Astrocyte of the cerebellum (primary cell): ENCODE results near the gene TGM2.

ENCODE experiments used
- DNase-seq: peaks from one replicate; pipeline ENCODE4 v3.0.0-alpha.2; 2011; ENCODE audit warnings: low read depth
- H3K4me3 ChIP-seq: 2 replicates; pipeline ENCODE4 v1.5.1; 2011; ENCODE audit warnings: mild to moderate bottlenecking, low read depth, low read length, moderate library complexity
- in situ Hi-C: cut with HindIII; loops from 2 replicates; pipeline ENCODE4 v1.10.0; 2017; ENCODE audit warnings: low sequenced_read_pairs
- TF ChIP-seq, protein P1 (sequence below): IDR thresholded peaks from 2 replicates; pipeline ENCODE4 v1.5.1; 2012; ENCODE audit warnings: low read length, low read depth, moderate library complexity, mild to moderate bottlenecking; ENCODE audit errors: missing control alignments

Gene TGM2

DNA sequence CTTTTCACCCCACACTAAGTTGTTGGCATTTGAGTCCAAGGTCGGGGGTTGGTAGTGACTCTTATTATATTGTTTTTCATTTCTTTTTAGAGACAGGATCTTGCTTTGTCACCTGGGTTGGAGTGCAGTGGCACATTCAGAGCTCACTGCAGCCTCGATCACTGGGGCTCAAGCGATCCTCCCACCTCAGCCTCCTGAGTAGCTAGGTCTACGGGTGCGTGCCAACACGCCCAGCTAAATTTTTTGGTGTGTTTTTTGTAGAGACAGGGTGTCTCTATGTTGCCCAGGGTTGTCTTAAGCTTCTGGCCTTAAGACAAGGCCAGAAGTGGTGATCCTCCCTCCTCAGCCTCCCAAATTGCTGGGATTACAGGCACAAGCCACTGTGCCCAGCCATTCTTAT, 25.1 kb upstream of the TGM2 start:
- in situ Hi-C loops = no loop called here
- no peak overlapping the region for H3K4me3 ChIP-seq

DNA sequence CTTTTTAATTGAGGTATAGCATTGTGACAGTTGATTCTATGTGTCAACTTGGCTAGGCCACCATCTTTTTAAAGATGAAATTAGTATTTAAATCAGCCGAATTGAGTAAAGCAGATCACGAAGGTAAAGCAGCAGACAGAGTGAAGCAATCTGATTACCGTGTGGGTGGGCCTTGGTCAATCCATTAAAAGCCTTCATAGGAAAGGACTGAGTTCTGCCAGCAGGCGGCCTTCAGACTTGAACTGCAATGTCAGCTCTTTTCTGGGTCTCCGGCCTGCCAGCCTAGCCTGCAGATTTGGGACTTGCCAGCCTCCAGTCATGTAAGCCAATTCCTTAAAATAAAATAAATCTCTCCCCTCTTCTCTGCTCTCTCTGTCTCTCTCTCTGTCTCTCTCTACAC, 22.4 kb upstream of the TGM2 start:
- in situ Hi-C loops = no loop called here
- no peak for DNase-seq
- TF ChIP-seq, protein P1, sequence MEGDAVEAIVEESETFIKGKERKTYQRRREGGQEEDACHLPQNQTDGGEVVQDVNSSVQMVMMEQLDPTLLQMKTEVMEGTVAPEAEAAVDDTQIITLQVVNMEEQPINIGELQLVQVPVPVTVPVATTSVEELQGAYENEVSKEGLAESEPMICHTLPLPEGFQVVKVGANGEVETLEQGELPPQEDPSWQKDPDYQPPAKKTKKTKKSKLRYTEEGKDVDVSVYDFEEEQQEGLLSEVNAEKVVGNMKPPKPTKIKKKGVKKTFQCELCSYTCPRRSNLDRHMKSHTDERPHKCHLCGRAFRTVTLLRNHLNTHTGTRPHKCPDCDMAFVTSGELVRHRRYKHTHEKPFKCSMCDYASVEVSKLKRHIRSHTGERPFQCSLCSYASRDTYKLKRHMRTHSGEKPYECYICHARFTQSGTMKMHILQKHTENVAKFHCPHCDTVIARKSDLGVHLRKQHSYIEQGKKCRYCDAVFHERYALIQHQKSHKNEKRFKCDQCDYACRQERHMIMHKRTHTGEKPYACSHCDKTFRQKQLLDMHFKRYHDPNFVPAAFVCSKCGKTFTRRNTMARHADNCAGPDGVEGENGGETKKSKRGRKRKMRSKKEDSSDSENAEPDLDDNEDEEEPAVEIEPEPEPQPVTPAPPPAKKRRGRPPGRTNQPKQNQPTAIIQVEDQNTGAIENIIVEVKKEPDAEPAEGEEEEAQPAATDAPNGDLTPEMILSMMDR = peak; percentile 38
- H3K4me3 ChIP-seq = no peak overlapping the region

More for the DNA sequence above, 25.1 kb upstream of the TGM2 start:
- no peak for DNase-seq
- TF ChIP-seq, protein P1 = no peak

DNA sequence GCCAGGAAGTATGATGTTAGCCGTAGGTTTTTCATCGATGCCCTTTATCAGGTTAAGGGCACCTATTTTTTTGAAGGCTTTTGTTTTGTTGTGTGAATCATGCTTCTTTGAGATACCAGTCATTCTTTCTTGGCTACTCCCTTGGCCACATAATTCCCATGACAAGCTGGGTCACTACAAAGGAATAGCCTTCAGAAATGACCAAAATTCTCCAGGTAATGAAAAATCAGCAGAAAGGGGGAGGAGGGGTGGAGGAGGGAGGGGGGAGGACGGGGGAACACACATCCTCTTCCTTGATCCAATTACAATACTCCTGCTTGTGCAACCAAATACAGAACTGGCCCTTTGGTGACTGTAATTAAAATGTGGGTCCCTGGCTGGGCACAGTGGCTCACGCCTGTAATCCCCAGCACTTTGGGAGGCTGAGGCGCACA, 21.7 kb upstream of the TGM2 start:
- TF ChIP-seq, protein P1 = no peak
- H3K4me3 ChIP-seq = no peak overlapping the region
- in situ Hi-C loops = no loop called here
- peak; percentile 19 for DNase-seq

DNA sequence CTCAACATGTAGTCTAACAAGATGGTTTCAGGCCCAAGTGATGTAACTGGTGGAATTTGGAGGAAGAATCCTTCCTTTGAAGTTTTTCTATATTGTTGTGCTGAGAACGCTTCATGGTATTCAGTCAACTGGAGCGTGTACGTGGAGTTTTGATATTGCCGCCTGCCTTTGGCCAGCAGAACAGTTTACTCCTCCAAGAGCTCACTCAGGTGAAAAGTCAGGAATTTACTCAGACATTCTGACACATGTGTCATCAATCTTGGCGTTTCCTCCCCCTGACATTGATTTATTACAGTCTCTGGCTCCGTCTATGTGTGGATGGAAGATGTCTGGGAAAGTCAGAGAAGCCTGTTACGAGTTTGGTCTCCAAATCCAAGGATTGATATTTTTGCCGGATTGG, 19.0 kb upstream of the TGM2 start:
- no peak for DNase-seq
- TF ChIP-seq, protein P1 = no peak
- in situ Hi-C loops = no loop called here
- no peak overlapping the region for H3K4me3 ChIP-seq

DNA sequence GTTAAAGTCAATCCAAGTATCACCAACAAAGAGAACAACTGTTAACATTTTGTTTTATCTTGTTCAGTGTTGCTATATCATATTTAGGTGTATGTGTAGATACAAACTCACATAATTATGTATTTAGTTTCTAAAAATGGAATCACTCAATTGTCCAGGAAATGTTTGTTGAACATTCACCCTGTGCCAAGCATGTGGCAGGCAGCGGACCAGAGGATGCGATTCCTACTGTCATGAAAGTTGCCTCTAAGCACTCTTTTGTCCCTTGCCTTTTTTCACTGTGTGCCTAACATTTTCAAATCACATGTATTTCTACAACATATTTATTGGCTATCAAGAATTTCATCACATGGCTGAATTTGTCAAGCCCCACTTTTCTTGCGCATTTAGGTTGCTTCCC, 16.9 kb upstream of the TGM2 start:
- TF ChIP-seq, protein P1 = no peak
- in situ Hi-C loops = no loop called here
- DNase-seq = no peak
- no peak overlapping the region for H3K4me3 ChIP-seq

DNA sequence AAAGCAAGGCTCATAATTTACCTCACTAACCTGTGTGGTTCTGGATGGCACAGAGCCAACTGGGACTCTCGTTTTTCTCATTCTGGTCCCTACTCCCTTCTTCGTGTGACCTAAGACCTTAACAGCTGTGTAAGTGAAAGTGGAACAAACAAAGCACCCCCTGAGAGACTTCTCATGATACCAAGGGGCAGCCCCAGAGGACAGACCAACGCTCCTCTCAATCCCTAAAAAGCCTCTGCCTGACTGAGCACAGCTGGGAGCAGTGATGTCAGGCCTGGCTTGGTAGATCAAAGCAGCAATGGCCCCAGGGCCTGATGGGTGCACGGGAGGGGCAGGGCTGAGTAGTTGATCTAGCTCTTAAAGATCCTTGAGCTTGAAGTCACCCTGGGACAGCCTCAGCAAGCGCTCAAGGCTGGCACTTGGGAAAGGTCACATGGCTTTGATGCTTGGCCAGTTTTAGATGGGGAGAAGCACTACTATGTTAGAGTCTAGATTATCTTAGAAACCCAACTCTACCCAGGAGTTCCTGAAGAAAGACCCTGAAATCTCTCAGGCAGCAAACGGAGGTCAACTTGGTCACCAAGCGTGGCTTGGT, 16.2 kb upstream of the TGM2 start:
- TF ChIP-seq, protein P1 = no peak
- H3K4me3 ChIP-seq = no peak overlapping the region
- in situ Hi-C loops = no loop called here
- no peak for DNase-seq

DNA sequence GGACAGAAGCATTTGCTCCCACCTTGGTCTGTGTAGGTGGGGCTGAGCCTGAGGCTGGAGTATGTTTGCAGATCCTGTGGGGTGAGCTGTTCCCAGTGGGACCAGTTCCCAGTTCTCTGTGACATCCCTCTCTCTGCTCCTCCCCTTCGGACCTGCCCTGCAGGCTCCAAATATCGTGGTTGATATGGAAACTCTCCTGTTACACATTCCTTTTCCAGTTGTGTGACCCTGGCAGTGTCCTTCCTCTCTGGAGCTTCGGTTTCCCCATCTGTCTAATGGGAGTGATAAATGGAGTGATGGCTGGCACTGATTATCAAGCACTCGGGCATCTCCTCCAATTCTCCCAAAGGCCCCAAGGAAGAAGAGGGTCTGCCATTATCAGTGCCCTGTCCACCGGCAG, 15.7 kb upstream of the TGM2 start:
- TF ChIP-seq, protein P1 = no peak
- DNase-seq = no peak
- in situ Hi-C loops = no loop called here
- no peak overlapping the region for H3K4me3 ChIP-seq
